Breast epithelium (tissue), 3 donors: ENCODE data around the gene DAND5.

Experiments used
- CTCF ChIP-seq, 3 donors: fragments of 450-650 bp; IDR thresholded peaks; one replicate each; pipeline ENCODE4 v1.5.1; 2016 to 2017; ENCODE audit warnings: antibody characterized with exemption in 3 of 3, mild to moderate bottlenecking in 3 of 3, moderate library complexity in 3 of 3
- POLR2A ChIP-seq: fragments of 450-650 bp; IDR thresholded peaks from one replicate; pipeline ENCODE4 v1.6.1; 2016; ENCODE audit warnings: antibody characterized with exemption, mild to moderate bottlenecking, moderate library complexity
- POLR2AphosphoS5 ChIP-seq, 3 donors: sonication (generic); formaldehyde crosslinking; IDR thresholded peaks; one replicate each; pipeline ENCODE4 v1.6.1; 2017; ENCODE audit warnings: antibody characterized with exemption in 3 of 3

- TF ChIP-seq CTCF (IDR thresholded peaks at IDR 0.05) (no peak), POLR2A (no peak), POLR2AphosphoS5 (IDR thresholded peaks at IDR 0.05) (peak in 2 of 3 donors; percentile 39 to 71)
Measured at GRCh38 chr19:13007292-13008045, 38.1 kb downstream of the DAND5 start.
